Loucy (cell line): ENCODE data around the gene SLC26A8.
"Not testable (repeated sequence)": the region's sequence is repeated elsewhere in the genome, so short reads cannot be mapped to it uniquely, and the experiment has no call there.

Experiments
- H2AFZ ChIP-seq: fragments of 200-600 bp; sonication (generic); 2 replicates; pipeline ENCODE4 v1.6.0; 2016; ENCODE audit warnings: antibody characterized with exemption, mild to moderate bottlenecking, low read length, moderate library complexity
- H3F3A ChIP-seq: fragments of 200-600 bp; 2 replicates; pipeline ENCODE4 v1.6.0; 2016; ENCODE audit warnings: antibody characterized with exemption, low read depth, mild to moderate bottlenecking
- H3K27me3 ChIP-seq: fragments of 200-600 bp; sonication (generic); 2 replicates; pipeline ENCODE4 v1.6.1; 2014; ENCODE audit warnings: low read length, mild to moderate bottlenecking; ENCODE audit not compliant: insufficient read depth, poor library complexity, severe bottlenecking
- H3K36me3 ChIP-seq: fragments of 200-600 bp; sonication (generic); 2 replicates; pipeline ENCODE4 v1.6.1; 2016; ENCODE audit warnings: low read length; ENCODE audit not compliant: insufficient read depth
- H3K4me1 ChIP-seq: fragments of 200-600 bp; sonication (generic); 2 replicates; pipeline ENCODE4 v1.5.1; 2014; ENCODE audit warnings: low read length, mild to moderate bottlenecking; ENCODE audit not compliant: insufficient read depth, poor library complexity, severe bottlenecking
- H3K4me2 ChIP-seq: fragments of 200-600 bp; sonication (generic); 2 replicates; pipeline ENCODE4 v1.6.0; 2014; ENCODE audit warnings: antibody characterized with exemption, low read length, low read depth, mild to moderate bottlenecking; ENCODE audit not compliant: poor library complexity, severe bottlenecking
- H3K4me3 ChIP-seq: fragments of 200-600 bp; sonication (generic); 2 replicates; pipeline ENCODE4 v1.5.1; 2014; ENCODE audit warnings: low read length, mild to moderate bottlenecking, mixed read lengths; ENCODE audit not compliant: poor library complexity, severe bottlenecking
- H3K79me2 ChIP-seq: fragments of 200-600 bp; sonication (generic); 2 replicates; pipeline ENCODE4 v1.6.1; 2014; ENCODE audit warnings: low read length; ENCODE audit not compliant: insufficient read depth
- H3K9ac ChIP-seq: fragments of 200-600 bp; sonication (generic); 2 replicates; pipeline ENCODE4 v1.6.0; 2014; ENCODE audit warnings: mild to moderate bottlenecking, low read depth, low read length, moderate library complexity; ENCODE audit not compliant: poor library complexity, severe bottlenecking
- H3K9me2 ChIP-seq: fragments of 200-600 bp; sonication (generic); replicated peaks from 2 replicates; pipeline ENCODE4 v1.6.1; 2016; ENCODE audit warnings: low read depth, low read length, mixed read lengths
- H3K9me3 ChIP-seq: fragments of 200-600 bp; sonication (generic); 2 replicates; pipeline ENCODE4 v1.6.1; 2014; ENCODE audit warnings: mild to moderate bottlenecking, antibody characterized with exemption, low read length, low read depth; ENCODE audit not compliant: insufficient read depth
- H4K20me1 ChIP-seq: fragments of 200-600 bp; sonication (generic); 2 replicates; pipeline ENCODE4 v1.6.0; 2014; ENCODE audit warnings: antibody characterized with exemption, low read length, mild to moderate bottlenecking; ENCODE audit not compliant: insufficient read depth, poor library complexity, severe bottlenecking
- CTCF ChIP-seq: fragments of 200-600 bp; sonication (generic); conservative IDR thresholded peaks from 2 replicates; pipeline ENCODE4 v1.5.1; 2014; ENCODE audit warnings: mild to moderate bottlenecking, antibody characterized with exemption, low read length
- EZH2phosphoT487 ChIP-seq: fragments of 200-600 bp; IDR thresholded peaks from 2 replicates; pipeline ENCODE4 v1.6.1; 2018; ENCODE audit warnings: antibody characterized with exemption, mild to moderate bottlenecking, moderate library complexity, borderline replicate concordance

The SLC26A8 gene

GRCh38 chr6:35936681-35937359, 87.6 kb downstream of the SLC26A8 start:
- H3K9me3 ChIP-seq = peaks cover 4% of the 10 kb centered on the region; the same call in 1 of the 2 replicates
- H3K9me2 ChIP-seq = no peaks in the 10 kb centered on the region
- H3K27me3 ChIP-seq = no peaks in the 10 kb centered on the region
- no peak overlapping the region for H3K4me2 ChIP-seq
- no peak for TF ChIP-seq CTCF
- no peak for TF ChIP-seq EZH2phosphoT487
- no peaks in the 10 kb centered on the region for H3K79me2 ChIP-seq
- no peaks in the 10 kb centered on the region for H4K20me1 ChIP-seq
- H3K9ac ChIP-seq = no peak overlapping the region
- no peak overlapping the region for H2AFZ ChIP-seq
- H3K4me3 ChIP-seq = no peak overlapping the region
- H3F3A ChIP-seq = peaks cover 6% of the 10 kb centered on the region
- peaks cover 7% of the 10 kb centered on the region for H3K4me1 ChIP-seq
- H3K36me3 ChIP-seq = no peaks in the 10 kb centered on the region

- Histone ChIP-seq H3K27me3 (no peaks in the 10 kb centered on the region), H3K4me1 (peaks cover 7% of the 10 kb centered on the region), H3K4me2 (no peak overlapping the region), H3K4me3 (no peak overlapping the region), H3K9me2 (no peaks in the 10 kb centered on the region), H3K79me2 (no peaks in the 10 kb centered on the region), H3K9me3 (peaks cover 7% of the 10 kb centered on the region; the same call in 1 of the 2 replicates), H4K20me1 (no peaks in the 10 kb centered on the region), H3F3A (peaks cover 6% of the 10 kb centered on the region), H3K9ac (no peak overlapping the region), H3K36me3 (no peaks in the 10 kb centered on the region), H2AFZ (no peak overlapping the region)
- no peak for TF ChIP-seq EZH2phosphoT487
- no peak for TF ChIP-seq CTCF
Observed at GRCh38 chr6:35935469-35935868, 89.0 kb downstream of the SLC26A8 start.

- no peaks in the 10 kb centered on the region for H3K27me3 ChIP-seq
- no peaks in the 10 kb centered on the region for H3K9me2 ChIP-seq
- H3K36me3 ChIP-seq = no peaks in the 10 kb centered on the region
- H3K4me3 ChIP-seq = no peak overlapping the region
- H2AFZ ChIP-seq = no peak overlapping the region
- no peaks in the 10 kb centered on the region for H3K79me2 ChIP-seq
- H3K4me2 ChIP-seq = no peak overlapping the region
- peaks cover 7% of the 10 kb centered on the region for H3K4me1 ChIP-seq
- no peak for TF ChIP-seq CTCF
- no peak for TF ChIP-seq EZH2phosphoT487
- peaks cover 8% of the 10 kb centered on the region; the same call in 1 of the 2 replicates for H3K9me3 ChIP-seq
- no peak overlapping the region for H3K9ac ChIP-seq
- peaks cover 6% of the 10 kb centered on the region for H3F3A ChIP-seq
- H4K20me1 ChIP-seq = no peaks in the 10 kb centered on the region
Observed at GRCh38 chr6:35933844-35934243, 90.6 kb downstream of the SLC26A8 start.

- not testable (repeated sequence) for H3K9me3 ChIP-seq, H2AFZ ChIP-seq, H3F3A ChIP-seq, H4K20me1 ChIP-seq, H3K9me2 ChIP-seq, H3K79me2 ChIP-seq, H3K4me1 ChIP-seq, H3K36me3 ChIP-seq, H3K27me3 ChIP-seq
- Histone ChIP-seq H3K4me2 (peak overlapping the region; percentile 72), H3K9ac (peak overlapping the region; percentile 18), H3K4me3 (peak overlapping the region; percentile 67)
Observed at GRCh38 chr6:35931873-35932272, 92.6 kb downstream of the SLC26A8 start.
